ENCODE data around the gene MACROD2.

MACROD2 gene

GRCh38 chr20:15895560-15896084 is 1900.3 kb downstream of the MACROD2 start:
- Histone ChIP-seq H3K36me3 (ENCODE audit: control insufficient read depth in 1 of 2, insufficient read depth in 2 of 2, low read length in 2 of 2) (no peaks in the 10 kb centered on the region), H3K4me1 (ENCODE audit: control insufficient read depth in 1 of 2, insufficient read depth in 2 of 2, low read length in 2 of 2) (no peaks in the 10 kb centered on the region), H3K9me3 (ENCODE audit: control insufficient read depth in 1 of 2, low read length in 2 of 2) (no peaks in the 10 kb centered on the region), H3K27me3 (ENCODE audit: low read depth, low read length) (no peaks in the 10 kb centered on the region), H3K27ac (ENCODE audit: low read length) (no peak overlapping the region), H3K4me3 (ENCODE audit: low read depth in 1 of 2, low read length in 2 of 2) (no peak overlapping the region)

- H3K27me3 ChIP-seq (ENCODE audit: low read depth, low read length), result no peaks in the 10 kb centered on the region
- no peaks in the 10 kb centered on the region for H3K9me3 ChIP-seq (ENCODE audit: control insufficient read depth in 1 of 2, low read length in 2 of 2)
- no peak overlapping the region for H3K4me3 ChIP-seq (ENCODE audit: low read depth in 1 of 2, low read length in 2 of 2)
- H3K4me1 ChIP-seq (ENCODE audit: control insufficient read depth in 1 of 2, insufficient read depth in 2 of 2, low read length in 2 of 2), result no peaks in the 10 kb centered on the region
- no peak overlapping the region for H3K27ac ChIP-seq (ENCODE audit: low read length)
- H3K36me3 ChIP-seq (ENCODE audit: control insufficient read depth in 1 of 2, insufficient read depth in 2 of 2, low read length in 2 of 2), result no peaks in the 10 kb centered on the region
Measured at GRCh38 chr20:15899967-15900366, 1904.7 kb downstream of the MACROD2 start.

- Histone ChIP-seq H3K27me3 (ENCODE audit: low read depth, low read length) (no peaks in the 10 kb centered on the region), H3K9me3 (ENCODE audit: control insufficient read depth in 1 of 2, low read length in 2 of 2) (no peaks in the 10 kb centered on the region), H3K27ac (ENCODE audit: low read length) (no peak overlapping the region), H3K4me1 (ENCODE audit: control insufficient read depth in 1 of 2, insufficient read depth in 2 of 2, low read length in 2 of 2) (no peaks in the 10 kb centered on the region), H3K36me3 (ENCODE audit: control insufficient read depth in 1 of 2, insufficient read depth in 2 of 2, low read length in 2 of 2) (no peaks in the 10 kb centered on the region), H3K4me3 (ENCODE audit: low read depth in 1 of 2, low read length in 2 of 2) (no peak overlapping the region)
Measured at GRCh38 chr20:15900443-15900842, 1905.1 kb downstream of the MACROD2 start.

- no peak overlapping the region for H3K4me3 ChIP-seq (ENCODE audit: low read depth in 1 of 2, low read length in 2 of 2)
- no peaks in the 10 kb centered on the region for H3K4me1 ChIP-seq (ENCODE audit: control insufficient read depth in 1 of 2, insufficient read depth in 2 of 2, low read length in 2 of 2)
- no peaks in the 10 kb centered on the region for H3K9me3 ChIP-seq (ENCODE audit: control insufficient read depth in 1 of 2, low read length in 2 of 2)
- no peak overlapping the region for H3K27ac ChIP-seq (ENCODE audit: low read length)
- H3K36me3 ChIP-seq (ENCODE audit: control insufficient read depth in 1 of 2, insufficient read depth in 2 of 2, low read length in 2 of 2), result no peaks in the 10 kb centered on the region
- H3K27me3 ChIP-seq (ENCODE audit: low read depth, low read length), result no peaks in the 10 kb centered on the region
Measured at GRCh38 chr20:15902493-15902892, 1907.2 kb downstream of the MACROD2 start.

GRCh38 chr20:15905661-15906060 is 1910.3 kb downstream of the MACROD2 start:
- Histone ChIP-seq H3K4me3 (ENCODE audit: low read depth in 1 of 2, low read length in 2 of 2) (no peak overlapping the region), H3K27me3 (ENCODE audit: low read depth, low read length) (no peaks in the 10 kb centered on the region), H3K36me3 (ENCODE audit: control insufficient read depth in 1 of 2, insufficient read depth in 2 of 2, low read length in 2 of 2) (no peaks in the 10 kb centered on the region), H3K27ac (ENCODE audit: low read length) (no peak overlapping the region), H3K4me1 (ENCODE audit: control insufficient read depth in 1 of 2, insufficient read depth in 2 of 2, low read length in 2 of 2) (no peaks in the 10 kb centered on the region), H3K9me3 (ENCODE audit: control insufficient read depth in 1 of 2, low read length in 2 of 2) (no peaks in the 10 kb centered on the region)

GRCh38 chr20:15909995-15910394 is 1914.7 kb downstream of the MACROD2 start:
- H3K4me1 ChIP-seq (ENCODE audit: control insufficient read depth in 1 of 2, insufficient read depth in 2 of 2, low read length in 2 of 2), result no peaks in the 10 kb centered on the region
- H3K27ac ChIP-seq (ENCODE audit: low read length), result no peak overlapping the region
- H3K36me3 ChIP-seq (ENCODE audit: control insufficient read depth in 1 of 2, insufficient read depth in 2 of 2, low read length in 2 of 2), result no peaks in the 10 kb centered on the region
- no peaks in the 10 kb centered on the region for H3K27me3 ChIP-seq (ENCODE audit: low read depth, low read length)
- H3K9me3 ChIP-seq (ENCODE audit: control insufficient read depth in 1 of 2, low read length in 2 of 2), result no peaks in the 10 kb centered on the region
- no peak overlapping the region for H3K4me3 ChIP-seq (ENCODE audit: low read depth in 1 of 2, low read length in 2 of 2)

- Histone ChIP-seq H3K27ac (ENCODE audit: low read length) (no peak overlapping the region), H3K4me1 (ENCODE audit: control insufficient read depth in 1 of 2, insufficient read depth in 2 of 2, low read length in 2 of 2) (no peaks in the 10 kb centered on the region), H3K27me3 (ENCODE audit: low read depth, low read length) (no peaks in the 10 kb centered on the region), H3K4me3 (ENCODE audit: low read depth in 1 of 2, low read length in 2 of 2) (no peak overlapping the region), H3K36me3 (ENCODE audit: control insufficient read depth in 1 of 2, insufficient read depth in 2 of 2, low read length in 2 of 2) (no peaks in the 10 kb centered on the region), H3K9me3 (ENCODE audit: control insufficient read depth in 1 of 2, low read length in 2 of 2) (no peaks in the 10 kb centered on the region)
Measured at GRCh38 chr20:15911581-15911980, 1916.3 kb downstream of the MACROD2 start.

- Histone ChIP-seq H3K36me3 (ENCODE audit: control insufficient read depth in 1 of 2, insufficient read depth in 2 of 2, low read length in 2 of 2) (no peaks in the 10 kb centered on the region), H3K27ac (ENCODE audit: low read length) (no peak overlapping the region), H3K4me1 (ENCODE audit: control insufficient read depth in 1 of 2, insufficient read depth in 2 of 2, low read length in 2 of 2) (peaks cover 0 to 4% of the 10 kb centered on the region in 2 donors), H3K4me3 (ENCODE audit: low read depth in 1 of 2, low read length in 2 of 2) (no peak overlapping the region), H3K9me3 (ENCODE audit: control insufficient read depth in 1 of 2, low read length in 2 of 2) (no peaks in the 10 kb centered on the region), H3K27me3 (ENCODE audit: low read depth, low read length) (no peaks in the 10 kb centered on the region)
Measured at GRCh38 chr20:15913391-15914025, 1918.2 kb downstream of the MACROD2 start.

- Histone ChIP-seq H3K27ac (ENCODE audit: low read length) (no peak overlapping the region), H3K4me3 (ENCODE audit: low read depth in 1 of 2, low read length in 2 of 2) (no peak overlapping the region)
Measured at GRCh38 chr20:15916623-15917022, 1921.3 kb downstream of the MACROD2 start.

GRCh38 chr20:15917283-15917682 is 1922.0 kb downstream of the MACROD2 start:
- no peaks in the 10 kb centered on the region for H3K9me3 ChIP-seq (ENCODE audit: control insufficient read depth in 1 of 2, low read length in 2 of 2)
- no peak overlapping the region for H3K4me3 ChIP-seq (ENCODE audit: low read depth in 1 of 2, low read length in 2 of 2)
- no peaks in the 10 kb centered on the region for H3K27me3 ChIP-seq (ENCODE audit: low read depth, low read length)
- H3K36me3 ChIP-seq (ENCODE audit: control insufficient read depth in 1 of 2, insufficient read depth in 2 of 2, low read length in 2 of 2), result no peaks in the 10 kb centered on the region
- H3K4me1 ChIP-seq (ENCODE audit: control insufficient read depth in 1 of 2, insufficient read depth in 2 of 2, low read length in 2 of 2), result peaks cover 0 to 4% of the 10 kb centered on the region in 2 donors
- no peak overlapping the region for H3K27ac ChIP-seq (ENCODE audit: low read length)

More at GRCh38 chr20:15916623-15917022, 1921.3 kb downstream of the MACROD2 start:
- Histone ChIP-seq H3K36me3 (ENCODE audit: control insufficient read depth in 1 of 2, insufficient read depth in 2 of 2, low read length in 2 of 2) (no peaks in the 10 kb centered on the region), H3K9me3 (ENCODE audit: control insufficient read depth in 1 of 2, low read length in 2 of 2) (no peaks in the 10 kb centered on the region), H3K4me1 (ENCODE audit: control insufficient read depth in 1 of 2, insufficient read depth in 2 of 2, low read length in 2 of 2) (peaks cover 0 to 4% of the 10 kb centered on the region in 2 donors), H3K27me3 (ENCODE audit: low read depth, low read length) (no peaks in the 10 kb centered on the region)

- Histone ChIP-seq H3K27ac (ENCODE audit: low read length) (no peak overlapping the region), H3K9me3 (ENCODE audit: control insufficient read depth in 1 of 2, low read length in 2 of 2) (no peaks in the 10 kb centered on the region)
Measured at GRCh38 chr20:15918631-15919030, 1923.3 kb downstream of the MACROD2 start.

GRCh38 chr20:15919118-15919517 is 1923.8 kb downstream of the MACROD2 start:
- H3K27me3 ChIP-seq (ENCODE audit: low read depth, low read length), result no peaks in the 10 kb centered on the region
- no peaks in the 10 kb centered on the region for H3K36me3 ChIP-seq (ENCODE audit: control insufficient read depth in 1 of 2, insufficient read depth in 2 of 2, low read length in 2 of 2)
- H3K9me3 ChIP-seq (ENCODE audit: control insufficient read depth in 1 of 2, low read length in 2 of 2), result no peaks in the 10 kb centered on the region
- no peak overlapping the region for H3K27ac ChIP-seq (ENCODE audit: low read length)
- H3K4me1 ChIP-seq (ENCODE audit: control insufficient read depth in 1 of 2, insufficient read depth in 2 of 2, low read length in 2 of 2), result peaks cover 0 to 4% of the 10 kb centered on the region in 2 donors
- H3K4me3 ChIP-seq (ENCODE audit: low read depth in 1 of 2, low read length in 2 of 2), result no peak overlapping the region

More at GRCh38 chr20:15918631-15919030, 1923.3 kb downstream of the MACROD2 start:
- Histone ChIP-seq H3K4me3 (ENCODE audit: low read depth in 1 of 2, low read length in 2 of 2) (no peak overlapping the region), H3K4me1 (ENCODE audit: control insufficient read depth in 1 of 2, insufficient read depth in 2 of 2, low read length in 2 of 2) (peaks cover 0 to 4% of the 10 kb centered on the region in 2 donors), H3K27me3 (ENCODE audit: low read depth, low read length) (no peaks in the 10 kb centered on the region), H3K36me3 (ENCODE audit: control insufficient read depth in 1 of 2, insufficient read depth in 2 of 2, low read length in 2 of 2) (no peaks in the 10 kb centered on the region)

Measured in muscle layer of duodenum (tissue), 2 donors.